Astrocyte (in vitro differentiated cells and primary cell): ENCODE measurements around the gene KCNJ12. TPM values are rescaled to one million over a fixed set of nuclear protein-coding genes. Genes with fewer than 3 reads are reported as not detected.

Experiments used
- DNase-seq: peaks from one replicate; pipeline ENCODE4 v3.0.0-alpha.2; 2010; ENCODE audit warnings: low read depth
- FAIRE-seq: peaks from 2 replicates; lab custom pipeline; 2011; peaks lifted over from hg19 to GRCh38; lab: Jason Lieb, UNC
- H2AFZ ChIP-seq: 2 replicates; pipeline ENCODE4 v1.6.0; 2012; ENCODE audit warnings: low read depth, low read length, inconsistent platforms
- H3K27ac ChIP-seq: 2 replicates; pipeline ENCODE4 v1.5.1; 2011; ENCODE audit warnings: low read depth, low read length, inconsistent platforms
- H3K27me3 ChIP-seq: 2 replicates; pipeline ENCODE4 v1.6.0; 2011; ENCODE audit warnings: low read length, inconsistent platforms; ENCODE audit not compliant: insufficient read depth
- H3K36me3 ChIP-seq: 2 replicates; pipeline ENCODE4 v1.5.1; 2011; ENCODE audit warnings: low read length, inconsistent platforms; ENCODE audit not compliant: insufficient read depth
- H3K4me1 ChIP-seq: 2 replicates; pipeline ENCODE4 v1.5.1; 2011; ENCODE audit warnings: low read length, inconsistent platforms; ENCODE audit not compliant: insufficient read depth
- H3K4me2 ChIP-seq: 2 replicates; pipeline ENCODE4 v1.6.0; 2012; ENCODE audit warnings: low read length, inconsistent platforms
- H3K4me3 ChIP-seq: 2 replicates; pipeline ENCODE4 v1.5.1; 2011; ENCODE audit warnings: low read depth, mild to moderate bottlenecking, low read length, inconsistent platforms; ENCODE audit not compliant: insufficient read depth
- H3K79me2 ChIP-seq: 2 replicates; pipeline ENCODE4 v1.6.0; 2012; ENCODE audit warnings: mild to moderate bottlenecking, low read length, inconsistent platforms; ENCODE audit not compliant: insufficient read depth
- H3K9ac ChIP-seq: 2 replicates; pipeline ENCODE4 v1.6.0; 2012; ENCODE audit warnings: mild to moderate bottlenecking, low read length, inconsistent platforms
- H3K9me3 ChIP-seq: 2 replicates; pipeline ENCODE4 v1.5.1; 2012; ENCODE audit warnings: low read depth, mild to moderate bottlenecking, low read length, inconsistent platforms; ENCODE audit not compliant: insufficient read depth
- H4K20me1 ChIP-seq: 2 replicates; pipeline ENCODE4 v1.6.0; 2012; ENCODE audit warnings: low read length, inconsistent platforms; ENCODE audit not compliant: insufficient read depth
- H3K27ac Mint-ChIP-seq: one replicate; pipeline ENCODE4 v1.8.0; 2021; ENCODE audit warnings: mild to moderate bottlenecking, mixed read lengths; ENCODE audit not compliant: unreplicated experiment
- H3K27me3 Mint-ChIP-seq: one replicate; pipeline ENCODE4 v1.8.0; 2021; ENCODE audit warnings: low read depth, mixed read lengths; ENCODE audit not compliant: unreplicated experiment
- H3K36me3 Mint-ChIP-seq: one replicate; pipeline ENCODE4 v1.8.0; 2021; ENCODE audit warnings: low read depth, mixed read lengths; ENCODE audit not compliant: unreplicated experiment
- H3K4me1 Mint-ChIP-seq: one replicate; pipeline ENCODE4 v1.8.0; 2021; ENCODE audit warnings: low read depth, mixed read lengths; ENCODE audit not compliant: unreplicated experiment
- H3K4me3 Mint-ChIP-seq: one replicate; pipeline ENCODE4 v1.8.0; 2021; ENCODE audit warnings: mild to moderate bottlenecking, moderate library complexity, mixed read lengths; ENCODE audit not compliant: unreplicated experiment
- H3K9me3 Mint-ChIP-seq: one replicate; pipeline ENCODE4 v1.8.0; 2021; ENCODE audit warnings: mild to moderate bottlenecking, mixed read lengths; ENCODE audit not compliant: unreplicated experiment
- CTCF ChIP-seq: IDR thresholded peaks from 2 replicates; pipeline ENCODE4 v1.5.1; 2011; ENCODE audit warnings: low read depth, mild to moderate bottlenecking, inconsistent platforms, low read length, moderate library complexity; ENCODE audit not compliant: insufficient read depth
- EZH2 ChIP-seq: IDR thresholded peaks from 2 replicates; pipeline ENCODE4 v1.6.1; 2012; ENCODE audit warnings: mild to moderate bottlenecking, low read length, inconsistent platforms; ENCODE audit not compliant: insufficient read depth
- total RNA-seq: library from RNA; stranded (reverse); gene quantifications from 2 replicates; pipeline ENCODE4 v1.2.1, GENCODE V29; 2021

KCNJ12 gene
- total RNA-seq, 1 donor from 2014 or later, result 1.2 TPM

DNA sequence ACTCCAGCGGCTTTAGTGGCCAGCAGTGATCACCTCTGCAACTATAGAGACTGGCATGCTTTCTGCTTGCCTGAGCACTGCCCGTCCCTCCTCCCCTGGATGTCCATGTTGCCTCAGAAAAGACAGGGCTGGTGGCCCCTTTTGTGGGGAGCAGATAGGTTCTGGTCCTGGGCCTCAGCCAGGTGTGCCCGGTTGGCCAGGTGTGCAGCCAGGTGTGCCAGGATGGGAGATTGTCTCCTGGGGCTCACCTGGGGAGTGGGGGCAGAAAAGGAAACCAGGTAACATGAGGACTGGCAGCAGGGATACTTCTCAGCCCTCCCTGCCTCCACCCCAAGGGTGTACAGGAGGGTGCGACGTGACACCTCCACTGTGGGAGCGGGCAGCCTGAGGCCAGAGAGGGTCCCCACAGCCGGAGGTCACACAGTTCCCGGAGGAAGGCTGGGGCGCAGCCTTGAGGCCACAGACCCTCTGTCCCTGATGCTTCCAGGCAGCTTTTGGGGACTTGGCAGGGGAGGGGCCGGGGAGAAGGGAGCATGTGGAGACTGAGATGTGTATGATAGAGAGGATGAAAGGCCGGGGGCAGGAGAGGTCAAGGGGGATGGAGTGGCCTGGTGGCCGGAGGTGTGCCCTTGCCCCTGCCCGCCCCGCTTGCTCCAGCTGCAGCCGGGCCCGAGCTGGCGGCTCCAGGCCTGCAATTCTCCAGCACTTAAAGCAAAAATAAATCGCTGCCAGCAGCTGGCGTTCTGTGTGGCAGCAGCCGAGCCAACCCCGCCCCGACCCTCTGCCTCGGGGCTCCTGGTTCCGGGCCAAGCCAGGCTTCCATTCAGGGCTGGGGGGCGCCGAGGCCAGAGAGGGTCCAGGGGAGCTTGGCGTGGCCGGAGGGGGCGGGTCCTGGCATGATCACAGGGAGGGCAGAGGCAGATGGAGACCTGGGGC lies 6.7 kb downstream of the KCNJ12 start:
- Histone ChIP-seq H4K20me1 (no peaks in the 10 kb centered on the region), H3K9ac (no peak overlapping the region), H3K27ac (no peak overlapping the region), H2AFZ (no peak overlapping the region), H3K4me2 (no peak overlapping the region), H3K27me3 (peaks cover 16% of the 10 kb centered on the region), H3K9me3 (no peaks in the 10 kb centered on the region), H3K4me1 (no peaks in the 10 kb centered on the region), H3K79me2 (no peaks in the 10 kb centered on the region), H3K4me3 (no peak overlapping the region), H3K36me3 (no peaks in the 10 kb centered on the region)
- TF ChIP-seq CTCF (no peak), EZH2 (no peak)
- Mint-ChIP-seq H3K27ac (no peak overlapping the region), H3K27me3 (peaks cover 57% of the 10 kb centered on the region), H3K4me1 (no peaks in the 10 kb centered on the region), H3K9me3 (peaks cover 2% of the 10 kb centered on the region), H3K4me3 (no peak overlapping the region), H3K36me3 (no peaks in the 10 kb centered on the region)
- DNase-seq (no peak), FAIRE-seq (no peak)

DNA sequence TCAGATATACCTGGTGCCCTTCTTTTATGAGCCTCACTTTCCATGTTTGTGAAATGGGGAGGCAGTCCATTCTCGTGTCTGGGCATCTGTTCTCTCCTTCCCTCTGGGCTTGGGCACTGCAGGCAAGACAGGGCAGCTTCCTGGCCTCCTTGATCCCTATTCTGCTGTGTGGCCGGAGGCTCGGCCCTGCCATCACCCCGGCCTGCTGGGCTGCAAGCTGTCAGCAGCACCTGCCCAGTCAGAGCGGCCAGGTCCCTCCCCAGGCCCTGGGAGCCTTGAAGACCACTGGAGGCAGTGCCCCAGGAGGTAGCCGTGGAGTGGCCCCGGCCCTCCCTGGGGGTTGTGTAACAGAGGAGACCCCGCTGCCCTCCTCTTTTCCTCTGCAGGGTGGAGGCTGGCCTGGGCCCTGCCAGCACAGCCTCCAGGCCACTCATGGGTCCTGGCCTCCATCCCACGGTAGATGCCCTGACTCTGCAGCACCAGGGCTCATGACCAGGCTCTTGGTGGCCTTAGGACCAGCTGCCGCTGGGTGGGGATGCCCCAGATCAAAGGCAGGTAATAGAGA lies 9.2 kb downstream of the KCNJ12 start:
- TF ChIP-seq EZH2, result no peak
- no peak for TF ChIP-seq CTCF
- FAIRE-seq, result no peak
- peaks cover 3% of the 10 kb centered on the region for H3K27me3 ChIP-seq

More for the DNA sequence above, 9.2 kb downstream of the KCNJ12 start:
- no peak overlapping the region for H2AFZ ChIP-seq
- peaks cover 2% of the 10 kb centered on the region for H3K9me3 Mint-ChIP-seq
- no peaks in the 10 kb centered on the region for H3K36me3 ChIP-seq
- H4K20me1 ChIP-seq, result no peaks in the 10 kb centered on the region
- no peaks in the 10 kb centered on the region for H3K9me3 ChIP-seq
- H3K4me3 ChIP-seq, result no peak overlapping the region
- no peak overlapping the region for H3K4me3 Mint-ChIP-seq
- no peak overlapping the region for H3K9ac ChIP-seq
- no peaks in the 10 kb centered on the region for H3K4me1 Mint-ChIP-seq
- peaks cover 66% of the 10 kb centered on the region for H3K27me3 Mint-ChIP-seq
- no peak overlapping the region for H3K4me2 ChIP-seq
- H3K4me1 ChIP-seq, result no peaks in the 10 kb centered on the region
- no peaks in the 10 kb centered on the region for H3K36me3 Mint-ChIP-seq
- H3K79me2 ChIP-seq, result no peaks in the 10 kb centered on the region
- no peak for DNase-seq
- no peak overlapping the region for H3K27ac ChIP-seq
- H3K27ac Mint-ChIP-seq, result no peak overlapping the region
